Liver (tissue), 3 donors: Measurements from ENCODE around the gene DSCAM.

Experiments
- CTCF ChIP-seq: fragments of 150-350 bp; IDR thresholded peaks from 2 replicates; pipeline ENCODE4 v1.5.1; 2017; ENCODE audit warnings: improper control_type of control experiment, low read depth, low read length; ENCODE audit not compliant: missing input control
- EGR1 ChIP-seq, 2 donors: IDR thresholded peaks; 2 replicates each; pipeline ENCODE4 v1.6.1; 2016 to 2018; ENCODE audit warnings: antibody characterized with exemption in 2 of 2, low read depth in 2 of 2
- GABPA ChIP-seq, 2 donors: IDR thresholded peaks in 1 of 2; conservative IDR thresholded peaks in 1 of 2; 2 replicates each; pipeline ENCODE4 v1.6.1; 2016; ENCODE audit warnings: antibody characterized with exemption in 2 of 2, mild to moderate bottlenecking in 1 of 2, moderate library complexity in 1 of 2
- JUND ChIP-seq, 2 donors: IDR thresholded peaks; 2 replicates each; pipeline ENCODE4 v1.6.1; 2016; ENCODE audit warnings: antibody characterized with exemption in 2 of 2
- REST ChIP-seq: IDR thresholded peaks from 2 replicates; pipeline ENCODE4 v1.6.1; 2016; ENCODE audit warnings: antibody characterized with exemption, mild to moderate bottlenecking
- RXRA ChIP-seq, 2 donors: IDR thresholded peaks; 2 replicates each; pipeline ENCODE4 v1.6.1; 2017 to 2018; ENCODE audit warnings: antibody characterized with exemption in 2 of 2, mild to moderate bottlenecking in 1 of 2
- TAF1 ChIP-seq: conservative IDR thresholded peaks from 2 replicates; pipeline ENCODE4 v1.6.1; 2016; ENCODE audit warnings: antibody characterized with exemption, mild to moderate bottlenecking
- TF ChIP-seq, protein P1 (sequence below): IDR thresholded peaks from 2 replicates; pipeline ENCODE4 v1.6.1; 2016; ENCODE audit warnings: antibody characterized with exemption
- donor health status: healthy.
- donor health status: healthy.

- TF ChIP-seq CTCF (no peak), REST (no peak), EGR1 (IDR thresholded peaks at IDR 0.05; ENCODE audit: low read depth in 2 of 2) (no peak), JUND (IDR thresholded peaks at IDR 0.05) (no peak), GABPA (IDR thresholded peaks at IDR 0.05 in 1 of 2, conservative IDR thresholded peaks at IDR 0.05 in 1 of 2) (no peak), RXRA (IDR thresholded peaks at IDR 0.05) (no peak), TAF1 (no peak)
- TF ChIP-seq, protein P1, sequence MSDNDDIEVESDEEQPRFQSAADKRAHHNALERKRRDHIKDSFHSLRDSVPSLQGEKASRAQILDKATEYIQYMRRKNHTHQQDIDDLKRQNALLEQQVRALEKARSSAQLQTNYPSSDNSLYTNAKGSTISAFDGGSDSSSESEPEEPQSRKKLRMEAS: no peak
Observed at GRCh38 chr21:40461008-40461407, 385.9 kb downstream of the DSCAM start.
